Activated effector memory CD4-positive, alpha-beta T cell treated with Interleukin-2 at 50 U/mL for 16 hours (primary cell): ENCODE measurements around the gene LAMP2.
"Not testable (repeated sequence)": the region's sequence is repeated elsewhere in the genome, so short reads cannot be mapped to it uniquely, and the experiment has no call there.

ENCODE experiments used
- DNase-seq: peaks from one replicate; pipeline ENCODE4 v3.0.0-alpha.2; 2020

Gene LAMP2

DNA sequence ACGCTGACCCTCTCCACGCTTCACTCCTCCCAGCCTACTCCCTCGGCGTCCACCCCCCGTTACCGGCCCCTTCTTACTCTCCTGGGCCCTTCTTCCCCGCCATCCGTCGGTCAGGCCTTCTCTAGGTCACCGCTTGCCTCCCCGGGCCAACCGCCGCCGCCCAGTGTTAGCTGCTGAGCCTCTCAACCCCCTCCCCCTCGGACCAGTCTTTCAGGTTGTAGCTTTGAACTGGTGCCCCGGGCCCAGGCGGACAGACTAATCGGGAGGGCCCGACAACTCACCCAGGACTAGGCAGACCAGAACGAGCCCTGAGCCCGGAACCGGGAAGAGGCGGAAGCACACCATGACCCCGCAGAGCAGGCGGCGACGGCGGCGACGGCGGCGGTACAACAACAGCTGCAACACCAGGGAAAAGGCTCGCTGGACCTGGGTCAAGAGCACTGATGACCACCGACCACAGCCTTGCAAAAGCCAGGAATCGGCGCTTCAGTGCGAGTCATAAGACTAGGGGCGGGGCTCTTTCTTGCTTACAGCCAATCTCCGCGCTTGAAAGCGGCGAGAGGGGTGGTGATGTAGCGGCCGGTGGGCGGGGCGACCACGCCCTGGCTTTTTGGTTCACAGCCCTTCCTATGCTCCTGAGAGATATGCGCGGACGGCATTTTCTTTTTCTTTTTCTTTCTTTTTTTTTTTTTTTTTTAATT, at the start of gene LAMP2:
TSS of gene LAMP2 (minus strand) at position 472 of the 701 bp plus-strand sequence. CDS start at position 345, 127 bp downstream.
- DNase-seq, result peak; percentile 69

DNA sequence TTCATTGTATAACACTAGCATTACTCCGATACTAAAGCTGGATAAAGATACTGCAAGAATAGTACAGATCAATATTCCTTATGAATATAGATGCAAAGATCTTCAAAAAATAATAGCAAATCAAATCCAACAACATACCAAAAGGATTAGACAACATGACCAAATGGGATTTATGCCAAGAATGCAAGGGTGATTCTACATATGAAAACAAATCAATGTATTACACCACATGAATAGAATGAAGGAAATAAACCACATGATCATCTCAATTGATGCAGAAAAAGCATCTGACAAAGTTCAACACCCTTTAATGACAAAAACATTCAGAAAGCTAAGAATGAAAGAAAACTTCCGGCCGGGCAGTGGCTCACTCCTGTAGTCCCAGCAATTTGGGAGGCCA, 48.8 kb upstream of the LAMP2 start:
- no peak for DNase-seq

DNA sequence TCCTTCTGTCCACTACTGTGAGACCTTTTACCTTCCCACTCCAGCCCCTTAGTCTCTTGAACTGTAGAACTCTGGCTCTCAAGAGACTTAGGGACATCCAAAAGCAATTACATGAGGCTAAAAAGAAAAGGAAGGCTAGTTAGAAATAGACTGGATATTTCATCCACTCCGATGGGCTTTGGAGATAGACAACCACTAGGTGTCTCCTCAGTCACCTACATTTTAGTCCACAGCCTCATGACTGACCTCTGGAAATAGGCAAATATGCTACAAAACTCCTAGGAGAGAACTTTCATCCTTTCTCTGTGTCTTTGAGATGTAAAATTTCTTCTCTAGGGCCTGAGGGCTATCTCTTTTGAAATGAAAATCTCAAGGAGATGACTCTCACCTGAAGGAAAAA, 45.1 kb upstream of the LAMP2 start:
- DNase-seq, result no peak

DNA sequence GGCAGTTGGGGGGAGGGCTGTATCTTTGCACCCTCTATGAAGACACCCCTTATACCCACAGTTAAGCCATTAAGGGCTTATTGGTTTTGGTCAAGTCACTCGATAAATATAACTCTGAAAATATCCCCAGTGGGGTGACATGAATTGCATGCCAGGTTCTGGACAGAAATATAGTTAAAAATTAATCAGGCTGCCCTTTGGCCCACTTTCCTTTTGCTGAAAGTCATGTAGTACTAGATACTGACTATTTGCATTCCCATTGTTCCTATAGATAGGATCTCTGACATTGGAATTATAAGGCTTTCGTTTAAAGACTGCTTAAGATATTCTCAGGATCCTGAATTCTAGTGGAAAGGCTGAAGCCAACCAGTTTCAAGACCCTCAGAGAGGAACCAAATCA, 43.5 kb upstream of the LAMP2 start:
- DNase-seq, result no peak

DNA sequence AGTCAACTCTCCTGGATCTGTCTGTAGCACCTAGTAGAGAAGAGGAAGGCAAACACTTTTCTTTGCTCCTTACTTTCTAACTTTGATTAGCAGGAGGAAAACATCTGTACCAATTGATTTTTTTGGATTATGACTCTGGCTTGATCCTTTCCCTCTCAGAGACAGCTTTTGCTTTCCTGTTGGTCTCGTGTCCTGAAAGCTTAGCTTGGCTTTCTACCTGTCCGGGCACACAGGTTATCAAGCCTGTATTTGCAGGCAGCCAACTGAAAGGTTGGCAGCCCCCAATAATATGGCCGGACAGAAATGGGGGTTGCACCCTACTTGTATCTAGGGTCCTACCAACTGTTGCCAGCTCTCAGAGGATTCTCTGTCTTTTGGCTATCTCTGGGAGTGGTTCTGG, 43.1 kb upstream of the LAMP2 start:
- no peak for DNase-seq

DNA sequence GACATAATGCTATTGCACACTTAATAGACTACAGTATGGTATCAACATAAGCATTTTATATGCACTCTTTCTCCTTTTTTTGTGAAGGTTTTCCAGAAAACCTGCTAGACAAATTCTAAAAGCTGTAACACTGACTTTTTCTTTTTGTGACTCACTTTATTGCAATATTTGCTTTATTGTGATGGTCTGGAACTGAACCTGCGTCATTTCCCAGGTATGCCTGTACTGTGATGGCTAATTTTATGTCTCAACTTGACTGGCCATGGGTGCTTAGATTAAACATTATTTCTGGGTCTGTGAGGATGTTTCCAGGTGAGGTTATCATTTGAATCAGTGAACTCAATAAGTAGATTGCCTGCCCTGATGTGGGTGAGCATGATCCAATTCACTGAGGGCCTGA, 35.5 kb upstream of the LAMP2 start:
- no peak for DNase-seq

DNA sequence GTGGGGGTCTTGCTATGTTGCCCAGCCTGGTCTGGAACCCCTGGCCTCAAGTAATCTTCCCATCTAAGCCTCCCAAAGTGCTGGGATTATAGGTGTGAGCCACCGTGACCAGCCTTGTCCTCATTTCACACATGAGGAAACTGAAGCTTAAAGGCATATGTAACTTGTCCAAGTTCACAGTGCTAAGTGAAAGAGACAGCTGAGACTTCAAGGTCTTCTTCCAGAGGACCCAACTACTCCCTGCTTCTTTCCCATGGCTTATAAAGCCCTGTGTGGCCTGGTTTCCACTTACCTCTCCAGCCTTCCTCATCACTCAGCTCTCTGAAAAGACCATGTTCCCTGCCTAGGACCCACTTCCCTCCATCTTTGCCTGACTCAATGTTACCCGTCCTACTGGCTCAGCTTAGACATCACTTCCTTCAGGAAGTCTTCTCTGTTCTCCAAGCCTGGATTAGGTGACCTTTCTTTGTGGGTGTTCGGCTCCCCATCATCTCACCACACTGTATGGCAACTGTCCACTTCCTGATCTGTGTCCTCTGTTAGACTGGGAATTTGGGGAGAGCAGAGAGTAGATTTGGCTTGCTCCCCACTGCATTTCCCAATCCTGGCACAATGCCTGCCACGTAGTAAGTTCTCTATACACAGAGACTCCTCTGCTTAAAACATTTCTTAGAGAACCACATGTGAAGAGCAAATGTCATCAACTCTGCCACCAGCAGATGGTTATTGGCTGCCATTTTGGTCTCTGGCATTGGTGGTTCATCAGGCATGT, 30.4 kb upstream of the LAMP2 start:
- DNase-seq, result no peak

DNA sequence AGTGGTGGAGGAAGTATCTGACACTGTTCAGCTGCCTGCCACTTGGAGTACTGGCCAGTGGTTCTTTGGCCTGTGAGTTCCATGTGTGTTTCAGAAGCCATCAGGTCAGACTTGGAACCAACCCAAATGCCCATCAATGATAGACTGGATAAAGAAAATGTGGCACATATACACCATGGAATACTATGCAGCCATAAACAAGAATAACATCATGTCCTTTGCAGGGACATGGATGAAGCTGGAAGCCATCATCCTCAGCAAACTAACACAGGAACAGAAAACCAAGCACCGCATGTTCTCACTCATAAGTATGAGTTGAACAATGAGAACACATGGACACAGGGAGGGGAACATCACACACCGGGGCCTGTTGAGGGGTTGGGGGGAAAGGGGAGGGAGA, 21.0 kb upstream of the LAMP2 start:
- not testable (repeated sequence) for DNase-seq

DNA sequence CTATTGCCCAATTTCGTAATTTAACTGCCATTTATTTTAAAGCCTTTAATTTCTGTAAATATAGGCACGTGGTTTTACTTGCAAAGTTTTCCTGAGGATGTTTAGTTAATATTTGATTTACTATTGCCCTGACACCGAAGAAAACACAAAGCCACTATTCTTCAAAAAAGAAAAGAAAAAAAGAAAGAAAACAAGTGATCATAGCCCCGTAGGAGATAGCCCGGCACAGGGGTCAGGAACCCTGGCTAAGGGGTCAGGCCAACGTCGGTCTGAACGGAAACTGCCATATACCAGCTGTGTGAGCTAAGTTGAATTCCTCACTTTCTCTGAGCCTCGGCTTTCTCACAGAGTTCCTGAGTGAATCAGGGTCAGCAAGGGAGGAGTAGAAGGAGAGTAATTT, 17.7 kb upstream of the LAMP2 start:
- DNase-seq, result no peak

DNA sequence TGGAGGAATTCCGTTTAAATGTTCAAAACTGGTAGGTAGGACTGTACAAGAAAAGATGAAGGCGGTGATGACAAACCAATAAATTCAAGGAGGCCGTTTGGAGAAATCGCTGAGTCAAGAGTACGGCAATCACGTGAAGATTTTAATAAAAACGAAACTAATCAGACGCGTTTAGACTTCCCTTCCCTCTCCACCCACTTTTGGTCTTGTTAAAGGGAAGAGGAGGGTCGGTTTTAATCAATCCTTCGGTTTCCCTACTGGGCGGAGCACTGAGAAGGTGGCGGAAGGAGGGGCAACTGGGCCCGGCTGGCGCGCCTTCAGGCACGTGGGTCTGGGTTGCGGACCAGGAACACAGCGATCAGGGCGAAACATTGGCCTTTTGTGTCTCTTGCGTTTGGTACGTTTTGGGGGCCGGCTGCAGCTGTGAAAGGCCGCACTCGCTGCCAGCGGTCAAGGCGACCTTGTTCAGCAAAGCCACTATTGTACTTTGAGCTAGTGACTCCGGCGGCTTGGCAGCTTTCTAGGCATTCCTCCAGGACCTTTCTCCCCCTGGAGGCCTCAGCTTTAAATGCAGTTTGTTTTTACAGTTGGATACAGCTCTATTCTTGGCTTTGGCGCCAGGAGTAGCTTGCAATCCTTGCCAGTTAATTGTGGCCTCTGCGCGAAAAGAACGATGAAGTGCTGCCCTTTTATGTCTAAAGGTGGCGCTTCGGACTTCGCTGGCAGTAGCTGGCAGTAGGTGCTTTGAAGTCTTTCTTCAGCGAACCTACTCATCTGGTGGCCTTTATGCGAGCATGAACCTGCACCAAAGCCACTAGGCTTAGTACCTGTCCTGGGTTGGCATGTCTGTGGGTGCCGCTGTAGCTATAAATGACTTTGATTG, 16.8 kb upstream of the LAMP2 start:
- DNase-seq, result peak; percentile 39

DNA sequence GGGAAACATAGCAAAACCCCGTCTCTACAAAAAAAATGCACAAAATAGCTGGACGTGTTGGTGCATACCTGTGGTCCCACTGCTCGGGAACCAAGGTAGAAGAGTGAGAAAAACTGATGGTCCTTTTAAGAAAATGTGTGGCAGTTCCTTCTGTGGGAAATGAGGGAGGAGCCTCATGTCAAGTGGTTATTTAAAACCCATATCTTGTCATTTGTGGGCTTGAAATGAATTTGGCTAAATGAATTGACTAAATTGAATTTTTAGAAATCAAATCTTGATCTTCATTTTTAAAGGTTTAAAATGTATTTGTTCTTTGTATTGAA, 16.2 kb upstream of the LAMP2 start:
- no peak for DNase-seq

DNA sequence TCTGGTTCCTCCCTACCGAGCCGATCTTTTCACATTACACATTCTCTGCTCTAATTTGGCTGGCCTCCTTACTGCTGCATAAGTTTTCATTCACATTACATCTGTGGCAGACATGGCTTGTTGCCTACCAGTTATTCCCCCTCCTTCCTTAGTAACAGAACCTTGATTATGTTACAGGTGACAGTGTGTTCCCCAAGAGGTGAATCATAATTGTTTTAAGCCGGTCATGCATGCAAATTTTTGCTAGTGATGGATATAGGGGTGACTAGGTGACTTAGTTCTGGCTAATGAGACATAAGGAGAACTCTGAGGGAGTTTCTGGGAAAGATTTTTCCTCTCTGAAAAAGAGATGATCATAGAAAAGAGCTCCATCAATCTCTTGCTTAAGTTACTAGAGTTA, 8.4 kb upstream of the LAMP2 start:
- DNase-seq, result no peak

DNA sequence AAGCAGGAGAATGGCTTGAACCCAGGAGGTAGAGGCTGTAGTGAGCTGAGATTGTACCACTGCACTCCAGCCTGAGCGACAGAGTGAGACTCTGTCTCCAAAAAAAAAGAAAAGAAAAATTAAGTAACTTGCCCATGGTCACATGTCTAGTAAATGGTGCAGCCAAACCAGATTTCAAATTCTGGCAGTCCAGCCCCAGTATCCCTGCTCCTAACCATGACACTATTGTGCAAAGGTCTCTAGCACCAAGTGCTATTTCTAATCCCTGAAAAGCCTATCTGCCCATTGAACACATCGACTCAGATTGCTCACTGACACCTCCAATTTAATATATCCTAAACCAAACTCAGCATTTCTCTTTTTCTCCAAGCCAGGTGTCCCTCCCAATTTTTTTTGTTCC, 7.6 kb upstream of the LAMP2 start:
- DNase-seq, result no peak

DNA sequence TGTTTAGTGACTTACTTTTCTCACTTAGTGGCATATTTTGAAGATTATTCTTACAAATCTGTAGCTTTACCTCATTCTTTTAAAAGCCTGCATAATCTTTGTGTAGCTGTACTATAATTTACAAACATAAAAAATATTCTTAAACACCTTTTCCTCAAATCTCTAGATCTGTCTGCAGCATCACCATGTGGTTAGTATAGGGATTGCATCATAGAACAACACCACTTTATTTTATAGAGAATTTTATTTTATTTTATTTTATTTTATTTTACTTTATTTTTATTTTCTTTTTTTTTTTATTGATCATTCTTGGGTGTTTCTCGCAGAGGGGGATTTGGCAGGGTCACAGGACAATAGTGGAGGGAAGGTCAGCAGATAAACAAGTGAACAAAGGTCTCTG, 6.4 kb upstream of the LAMP2 start:
- DNase-seq, result not testable (repeated sequence)

DNA sequence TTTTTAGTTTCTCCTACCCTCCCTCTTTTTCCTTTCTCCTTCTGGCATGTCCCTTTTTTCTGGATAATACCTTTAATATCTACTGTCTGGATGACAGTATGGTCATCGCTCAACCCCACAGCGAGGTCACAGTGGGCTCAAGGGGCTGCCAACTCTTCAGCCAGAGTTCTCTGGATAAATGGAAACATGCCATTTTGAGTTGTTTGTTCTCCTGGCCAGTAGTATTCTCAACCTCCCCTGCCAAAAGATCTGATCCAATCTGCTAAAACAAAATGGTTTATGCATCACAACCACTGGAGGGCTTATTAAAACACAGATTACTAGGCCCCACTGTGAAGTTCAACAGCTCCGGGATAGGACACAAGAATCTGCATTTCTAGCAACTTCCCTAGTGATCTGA, 5.0 kb upstream of the LAMP2 start:
- no peak for DNase-seq

DNA sequence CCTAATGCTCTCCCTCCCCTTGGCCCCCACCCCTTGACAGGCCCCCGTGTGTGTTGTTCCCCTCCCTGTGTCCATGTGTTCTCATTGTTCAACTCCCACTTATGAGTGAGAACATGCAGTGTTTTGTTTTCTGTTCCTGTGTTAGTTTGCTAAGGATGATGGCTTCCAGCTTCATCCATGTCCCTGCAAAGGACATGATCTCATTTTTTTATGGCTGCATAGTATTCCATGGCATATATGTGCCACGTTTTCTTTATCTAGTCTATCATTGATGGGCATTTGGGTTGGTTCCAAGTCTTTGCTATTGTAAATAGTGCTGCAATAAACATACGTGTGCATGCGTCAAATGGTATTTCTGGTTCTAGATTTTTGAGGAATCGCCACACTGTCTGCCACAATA, 561 bp upstream of the LAMP2 start:
- DNase-seq, result not testable (repeated sequence)

DNA sequence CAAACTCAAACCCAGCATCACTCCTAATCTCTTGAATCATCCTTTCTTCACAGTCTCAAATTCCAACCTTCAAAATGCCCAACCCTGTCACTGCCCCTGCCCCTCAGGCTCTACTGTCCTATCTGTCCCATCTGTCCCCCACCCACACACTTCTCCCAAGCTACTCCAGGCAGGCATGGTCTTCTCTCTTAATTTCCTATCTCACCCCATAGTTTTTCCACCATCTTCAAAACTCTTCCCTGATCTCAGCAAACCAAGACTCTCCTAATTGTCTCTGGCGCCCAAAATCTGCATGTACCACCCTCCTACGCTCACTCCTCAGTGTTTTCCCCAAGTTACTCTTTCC, 644 bp downstream of the LAMP2 start:
- DNase-seq, result no peak

DNA sequence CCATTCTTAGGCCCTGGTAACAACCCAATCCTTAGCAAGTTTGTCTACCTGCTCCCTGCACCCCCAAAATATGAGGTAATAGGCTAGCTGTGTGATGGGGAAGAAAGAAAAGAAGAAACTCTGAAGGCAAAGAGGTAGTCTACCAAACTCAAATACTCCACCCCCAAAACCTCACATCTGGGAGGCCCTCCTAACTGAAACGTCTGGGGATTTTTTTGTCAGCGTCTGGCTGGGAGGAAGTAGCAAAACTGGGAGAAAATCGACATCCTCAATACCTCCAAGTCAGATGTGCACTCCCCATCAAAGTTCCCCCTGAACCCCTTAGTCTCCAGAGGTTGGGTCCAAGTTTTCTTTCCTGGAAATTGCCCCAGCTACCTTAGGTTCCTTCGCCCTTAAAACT, 1.0 kb downstream of the LAMP2 start:
- no peak for DNase-seq

DNA sequence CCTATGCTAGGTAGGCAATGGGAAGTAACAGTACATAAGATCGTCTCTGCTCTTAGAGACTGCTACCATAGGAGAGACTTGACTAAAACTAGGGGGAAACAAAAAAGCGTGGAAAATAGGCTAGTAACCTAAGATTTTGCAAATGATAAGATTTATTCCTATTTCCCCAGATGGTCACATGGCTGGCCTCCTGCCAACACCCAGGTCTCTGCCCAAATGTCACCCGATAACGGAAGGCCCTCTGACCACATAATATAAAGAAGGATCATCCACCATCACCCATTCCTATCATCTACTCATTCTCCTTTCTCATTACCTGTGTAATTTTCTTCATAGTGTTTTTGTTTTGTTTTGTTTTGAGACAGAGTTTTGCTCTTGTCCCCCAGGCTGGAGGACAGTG, 4.7 kb downstream of the LAMP2 start:
- DNase-seq, result no peak

DNA sequence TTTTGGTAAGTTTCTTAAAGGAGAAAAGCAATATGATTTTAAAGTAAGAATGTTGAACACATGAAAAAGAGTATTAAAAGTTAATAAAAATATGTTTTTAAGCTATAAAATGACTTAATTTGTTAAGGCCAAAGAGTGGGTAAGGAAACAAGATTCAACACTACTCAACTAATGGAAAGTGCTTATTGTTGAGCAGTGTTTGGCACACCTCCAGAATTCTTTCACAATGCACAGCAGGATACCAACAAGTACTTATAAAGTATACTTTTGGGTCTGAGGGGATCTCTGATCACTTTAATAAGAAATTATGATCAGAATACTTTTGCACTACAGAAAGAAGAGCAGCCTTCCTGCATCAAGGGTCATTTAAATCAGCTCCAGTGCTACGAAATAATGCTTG, 5.9 kb downstream of the LAMP2 start:
- DNase-seq, result no peak

DNA sequence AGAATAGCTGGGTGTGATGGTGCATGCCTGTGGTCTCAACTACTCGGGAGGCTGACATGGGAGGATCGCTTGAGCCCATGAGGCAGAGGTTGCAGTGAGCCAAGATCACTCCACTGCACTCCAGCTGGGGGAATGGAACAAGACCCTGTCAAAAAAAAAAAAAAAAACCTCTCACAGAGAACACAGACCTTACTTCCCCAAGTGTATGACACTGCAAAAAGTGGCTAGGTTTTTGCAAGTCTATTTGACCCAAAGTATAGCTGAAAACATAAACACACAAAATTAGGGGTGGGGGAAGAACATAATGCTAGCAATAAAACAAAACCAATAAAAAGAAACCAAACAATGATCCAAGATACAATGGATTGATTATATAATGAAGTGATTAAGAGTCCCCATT, 6.7 kb downstream of the LAMP2 start:
- DNase-seq, result no peak

DNA sequence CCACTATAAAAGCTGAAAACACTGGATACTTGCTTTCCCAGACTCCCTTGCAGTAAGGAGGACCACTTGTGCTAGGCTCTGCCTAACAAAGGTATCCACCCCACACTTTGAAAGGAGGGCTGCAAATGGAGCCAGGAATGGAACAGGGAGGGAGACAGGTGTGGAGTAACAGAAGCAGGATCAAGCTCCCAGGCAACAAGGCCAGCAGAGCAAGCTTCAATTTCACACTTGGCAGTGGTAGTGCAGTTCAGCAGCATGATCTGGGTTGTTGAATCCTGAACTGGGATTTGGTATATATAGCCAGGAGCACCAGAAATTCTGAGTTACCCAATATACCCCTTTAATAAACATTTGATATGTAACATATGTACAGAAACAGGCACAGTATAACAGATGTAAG, 9.8 kb downstream of the LAMP2 start:
- no peak for DNase-seq

DNA sequence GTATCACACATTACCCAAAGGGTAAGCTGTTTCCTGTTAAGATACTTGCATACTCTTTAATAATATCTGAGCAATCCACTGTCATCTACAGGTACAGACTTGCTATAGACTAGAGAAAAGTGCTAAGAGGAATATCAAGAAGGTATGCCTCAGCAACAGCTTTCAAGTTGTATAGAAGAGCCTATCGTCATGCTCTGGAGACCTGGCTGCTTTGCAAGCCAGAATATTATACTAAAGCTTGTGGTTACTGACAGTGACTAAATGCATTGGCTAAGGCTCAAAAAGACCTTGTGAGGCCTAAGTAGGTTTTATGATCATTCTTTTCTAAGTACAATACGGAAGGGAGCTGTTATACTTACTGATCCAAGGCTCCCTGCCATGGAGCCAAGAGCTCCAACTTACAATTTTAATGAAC, 11.3 kb downstream of the LAMP2 start:
- no peak for DNase-seq

DNA sequence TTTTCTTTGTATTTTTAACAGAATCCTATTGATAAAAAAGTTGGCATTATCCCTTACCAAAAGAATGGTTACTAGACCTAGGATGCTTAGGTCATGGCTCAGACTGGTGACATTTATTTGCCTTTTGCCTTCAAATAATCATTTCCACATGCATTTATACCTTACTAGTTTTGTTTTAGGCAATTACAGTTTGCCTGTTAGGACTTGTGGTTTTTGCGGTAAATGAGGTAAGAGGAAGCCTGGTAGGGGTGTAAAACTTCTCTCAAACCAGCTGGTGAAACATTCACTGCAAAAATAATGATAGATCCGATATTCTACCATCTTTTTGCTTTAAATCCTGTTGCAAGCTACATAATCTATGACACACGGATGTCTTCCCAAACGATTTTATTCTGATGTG, 12.1 kb downstream of the LAMP2 start:
- no peak for DNase-seq
